ENCODE results near the gene TBC1D3I.
"Not testable (repeated sequence)": the region's sequence is repeated elsewhere in the genome, so short reads cannot be mapped to it uniquely, and the experiment has no call there.

- TF ChIP-seq CTCF, POLR2A, EP300, POLR2AphosphoS5 (IDR thresholded peaks at IDR 0.05): not testable (repeated sequence)
Observed at GRCh38 chr17:36221581-36222100, 42.7 kb downstream of the TBC1D3I start.

Data from suprapubic skin (tissue), 4 donors.